COLO829 (cell line): ENCODE data around the gene LDLR.

ENCODE experiments used
- DNase-seq: peaks from one replicate; pipeline ENCODE4 v3.0.0; 2012; ENCODE audit warnings: low spot score

The LDLR gene

GRCh38 chr19:11089254-11090013 lies at the start of gene LDLR:
LDLR (plus strand) TSS chr19:11089463; CDS start chr19:11089549, 86 bp downstream.
- peak; percentile 82 for DNase-seq

GRCh38 chr19:11041194-11041593 lies 48.1 kb upstream of the LDLR start:
- DNase-seq: no peak

GRCh38 chr19:11041966-11042627 lies 47.2 kb upstream of the LDLR start:
- DNase-seq: no peak

- DNase-seq: no peak
These were observed 44.8 kb upstream of the LDLR start for GRCh38 chr19:11044431-11044830.

GRCh38 chr19:11045536-11045935 lies 43.7 kb upstream of the LDLR start:
- DNase-seq: no peak

GRCh38 chr19:11046605-11047354 lies 42.5 kb upstream of the LDLR start:
- no peak for DNase-seq

- DNase-seq: no peak
These were observed 41.4 kb upstream of the LDLR start for GRCh38 chr19:11047866-11048265.

- DNase-seq: no peak
These were observed 38.7 kb upstream of the LDLR start for GRCh38 chr19:11050323-11051114.

GRCh38 chr19:11053817-11054195 lies 35.5 kb upstream of the LDLR start:
- DNase-seq: no peak

GRCh38 chr19:11054200-11054599 lies 35.1 kb upstream of the LDLR start:
- no peak for DNase-seq

GRCh38 chr19:11054628-11055027 lies 34.6 kb upstream of the LDLR start:
- no peak for DNase-seq

- no peak for DNase-seq
These were observed 30.8 kb upstream of the LDLR start for GRCh38 chr19:11058246-11059030.

- no peak for DNase-seq
These were observed 29.5 kb upstream of the LDLR start for GRCh38 chr19:11059511-11060358.

- no peak for DNase-seq
These were observed 27.3 kb upstream of the LDLR start for GRCh38 chr19:11061952-11062351.

- no peak for DNase-seq
These were observed 25.8 kb upstream of the LDLR start for GRCh38 chr19:11063434-11063833.

- DNase-seq: no peak
These were observed 24.4 kb upstream of the LDLR start for GRCh38 chr19:11064831-11065303.

GRCh38 chr19:11066326-11066725 lies 22.9 kb upstream of the LDLR start:
- DNase-seq: no peak

- no peak for DNase-seq
These were observed 21.7 kb upstream of the LDLR start for GRCh38 chr19:11067356-11068113.

GRCh38 chr19:11069561-11069960 lies 19.7 kb upstream of the LDLR start:
- no peak for DNase-seq

- DNase-seq: no peak
These were observed 19.1 kb upstream of the LDLR start for GRCh38 chr19:11070123-11070522.
